K562 (cell line): ENCODE measurements around the gene CNR2. TPM values are rescaled to one million over a fixed set of nuclear protein-coding genes. Genes with fewer than 3 reads are reported as not detected.

Experiments used
- ARID1B ChIP-seq: fragments of 450-650 bp; IDR thresholded peaks from 2 replicates; pipeline ENCODE4 v1.6.1; 2016; ENCODE audit warnings: antibody characterized with exemption, mild to moderate bottlenecking, inconsistent platforms
- BDP1 ChIP-seq: IDR thresholded peaks from 3 replicates; pipeline ENCODE4 v1.6.1; 2011; ENCODE audit not compliant: insufficient read length, insufficient read depth
- CBFA2T2 ChIP-seq: fragments of 450-650 bp; conservative IDR thresholded peaks from 2 replicates; pipeline ENCODE4 v1.6.1; 2017; ENCODE audit warnings: mild to moderate bottlenecking
- CBX5 ChIP-seq: IDR thresholded peaks from 2 replicates; pipeline ENCODE4 v1.6.1; 2014; ENCODE audit warnings: low read depth, borderline replicate concordance
- HES1 ChIP-seq: fragments of 450-650 bp; IDR thresholded peaks from 2 replicates; pipeline ENCODE4 v1.6.1; 2016; ENCODE audit warnings: low read depth, mild to moderate bottlenecking, moderate library complexity
- HOMEZ ChIP-seq: fragments of 250-450 bp; sonication (Bioruptor Pico); IDR thresholded peaks from 2 replicates; pipeline ENCODE4 v1.4.0; 2020; ENCODE audit warnings: mild to moderate bottlenecking, moderate library complexity
- IRF1 ChIP-seq: sonication (generic); formaldehyde crosslinking; IDR thresholded peaks from 2 replicates; pipeline ENCODE4 v1.8.0; 2022; ENCODE audit warnings: missing genetic modification reagents, mild to moderate bottlenecking, borderline replicate concordance
- MCM3 ChIP-seq: fragments of 450-650 bp; IDR thresholded peaks from 2 replicates; pipeline ENCODE4 v1.6.1; 2016
- MCM5 ChIP-seq: fragments of 450-650 bp; IDR thresholded peaks from 2 replicates; pipeline ENCODE4 v1.6.1; 2016; ENCODE audit warnings: low read depth
- PREB ChIP-seq: sonication (generic); formaldehyde crosslinking; IDR thresholded peaks from 2 replicates; pipeline ENCODE4 v1.8.1; 2023; ENCODE audit warnings: mild to moderate bottlenecking, missing genetic modification reagents
- PTRF ChIP-seq: fragments of 450-650 bp; IDR thresholded peaks from 2 replicates; pipeline ENCODE4 v1.6.1; 2016; ENCODE audit warnings: mild to moderate bottlenecking, missing genetic modification characterization, missing compliant biosample characterization
- PURB ChIP-seq: sonication (generic); formaldehyde crosslinking; IDR thresholded peaks from 2 replicates; pipeline ENCODE4 v1.9.0; 2021; ENCODE audit warnings: low read depth, mild to moderate bottlenecking, missing genetic modification reagents
- RBM15 ChIP-seq: fragments of 200-400 bp; formaldehyde crosslinking; IDR thresholded peaks from 2 replicates; pipeline ENCODE4 v1.6.1; 2018; ENCODE audit warnings: mild to moderate bottlenecking, low read length, moderate library complexity; ENCODE audit not compliant: insufficient read depth
- RFX7 ChIP-seq: fragments of 250-450 bp; sonication (Bioruptor Pico); IDR thresholded peaks from 2 replicates; pipeline ENCODE4 v1.5.1; 2021; ENCODE audit warnings: mild to moderate bottlenecking
- RNF2 ChIP-seq: sonication (generic); IDR thresholded peaks from 2 replicates; pipeline ENCODE4 v1.6.1; 2016
- ZC3H8 ChIP-seq: fragments of 450-650 bp; IDR thresholded peaks from 2 replicates; pipeline ENCODE4 v1.6.1; 2017
- ZNF140 ChIP-seq: fragments of 250-450 bp; sonication (Bioruptor Pico); IDR thresholded peaks from 2 replicates; pipeline ENCODE4 v1.8.0; 2021; ENCODE audit warnings: moderate library complexity, mild to moderate bottlenecking, inconsistent platforms
- ZNF184 ChIP-seq: sonication (generic); formaldehyde crosslinking; IDR thresholded peaks from 2 replicates; pipeline ENCODE4 v1.5.0; 2020; ENCODE audit warnings: missing genetic modification reagents
- ZNF561 ChIP-seq: fragments of 450-650 bp; formaldehyde crosslinking; conservative IDR thresholded peaks from 2 replicates; pipeline ENCODE4 v1.4.0; 2020; ENCODE audit warnings: mild to moderate bottlenecking, moderate library complexity
- ZNF699 ChIP-seq: fragments of 250-450 bp; sonication (Bioruptor Pico); IDR thresholded peaks from 2 replicates; pipeline ENCODE4 v1.8.0; 2021; ENCODE audit warnings: mild to moderate bottlenecking, moderate library complexity; ENCODE audit not compliant: insufficient replicate concordance
- ZNF778 ChIP-seq: fragments of 450-650 bp; formaldehyde crosslinking; IDR thresholded peaks from 2 replicates; pipeline ENCODE4 v1.4.0; 2020; ENCODE audit warnings: mild to moderate bottlenecking, moderate library complexity
- polyA plus RNA-seq, 8 experiments: library from polyadenylated mRNA; depleted of rRNA in 4 of 8; stranded (reverse) in 5 of 8; unstranded in 3 of 8; fragments of >200 nt; fragmentation: Nextera tagmentation in 2 of 8; fragmentation: Illumina TruSeq in 1 of 8; extraction: Ambion mirVana in 2 of 8; extraction: Trizol in 1 of 8; gene quantifications; 2 replicates each; pipeline versions ENCODE4 v1.2.1 to v1.2.3, GENCODE V29; 2011 to 2014; ENCODE audit warnings: inconsistent platforms in 1 of 8, missing spikeins in 1 of 8
- total RNA-seq, 7 experiments: library from RNA; depleted of rRNA in 6 of 7; stranded (reverse); fragments of >200 nt in 6 of 7; fragmentation: Illumina TruSeq in 2 of 7; extraction: Trizol in 2 of 7; gene quantifications; 2 replicates each; pipeline versions ENCODE4 v1.2.1 to v1.2.3, GENCODE V29; 2011 to 2021; ENCODE audit warnings: low replicate concordance in 1 of 7
- TF ChIP-seq, protein P1 (sequence below): sonication (generic); formaldehyde crosslinking; IDR thresholded peaks from 2 replicates; pipeline ENCODE4 v1.5.0; 2020; ENCODE audit warnings: missing genetic modification reagents
- TF ChIP-seq, protein P2 (sequence below): IDR thresholded peaks from 2 replicates; pipeline ENCODE4 v1.6.1; 2016; ENCODE audit warnings: missing genetic modification characterization, missing compliant biosample characterization

The CNR2 gene
- total and polyA plus RNA-seq, 9 of the 15 experiments (the other 6 are each of a cell fraction or from before 2014, with no cell fraction given), result not detected

DNA sequence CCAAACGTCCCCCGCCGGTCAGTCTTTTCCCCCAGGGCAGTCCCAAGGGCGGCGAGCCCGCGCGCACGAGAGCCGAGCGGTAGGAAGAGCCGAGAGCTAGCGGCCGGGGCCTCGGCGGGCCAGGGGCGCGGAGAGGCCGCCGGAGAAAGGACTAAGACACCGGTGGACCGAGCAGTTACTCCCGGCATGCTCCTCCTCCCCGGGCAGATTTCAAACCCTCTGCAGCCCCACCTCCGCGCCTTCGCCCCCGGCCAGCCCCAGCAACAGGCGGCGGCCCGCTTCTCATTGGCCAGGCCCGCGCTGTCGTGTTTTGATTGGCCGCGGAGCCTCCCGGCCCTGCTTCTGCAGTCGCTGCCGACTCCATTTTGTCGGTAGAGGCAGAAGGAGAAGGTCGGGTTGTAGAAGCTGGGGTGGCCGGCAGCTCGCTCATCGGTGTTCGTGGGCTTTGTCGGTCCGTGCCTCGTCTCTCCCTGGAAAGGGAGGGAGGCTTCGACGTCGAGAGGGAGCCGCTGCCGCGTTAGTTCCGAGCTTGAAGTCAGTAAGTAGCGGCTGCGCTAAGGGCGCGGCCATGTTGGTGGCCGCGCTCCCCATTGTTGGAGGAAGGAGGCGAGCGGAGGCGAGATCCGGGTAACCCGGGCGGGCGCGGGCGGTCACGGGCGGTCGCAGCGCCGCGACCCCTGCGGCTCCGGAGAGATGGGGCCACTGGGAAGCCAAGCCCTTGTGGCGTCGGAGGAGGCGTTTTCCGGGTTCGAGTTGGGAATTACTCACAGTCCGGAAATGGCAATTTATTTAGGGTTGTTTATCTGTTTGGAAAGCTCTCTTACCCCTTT lies 46.5 kb upstream of the CNR2 start, which contains the start of gene PNRC2 (continued):
- TF ChIP-seq ZNF140 (CRISPR knock-in tag) (no peak), CBX5 (no peak), HOMEZ (CRISPR knock-in tag) (peak; percentile 67; the same call in 1 of the 2 replicates), MCM5 (no peak), IRF1 (0 out of 2 replicates have a peak, but pooled peaks have one; percentile 32), ARID1B (0 out of 2 replicates have a peak, but pooled peaks have one; percentile 2), RFX7 (no peak), BDP1 (no peak), PREB (CRISPR knock-in tag) (peak; percentile 76; the same call in 1 of the 2 replicates), ZC3H8 (no peak), MCM3 (no peak), HES1 (no peak), ZNF699 (CRISPR knock-in tag) (no peak), ZNF184 (CRISPR knock-in tag) (no peak), PURB (CRISPR knock-in tag) (no peak), RBM15 (no peak), RNF2 (peak; percentile 79), CBFA2T2 (0 out of 2 replicates have a peak, but pooled peaks have one; percentile 6), ZNF561 (CRISPR knock-in tag) (no peak), ZNF778 (CRISPR knock-in tag) (no peak), PTRF (tag) (no peak)
- TF ChIP-seq, protein P1, sequence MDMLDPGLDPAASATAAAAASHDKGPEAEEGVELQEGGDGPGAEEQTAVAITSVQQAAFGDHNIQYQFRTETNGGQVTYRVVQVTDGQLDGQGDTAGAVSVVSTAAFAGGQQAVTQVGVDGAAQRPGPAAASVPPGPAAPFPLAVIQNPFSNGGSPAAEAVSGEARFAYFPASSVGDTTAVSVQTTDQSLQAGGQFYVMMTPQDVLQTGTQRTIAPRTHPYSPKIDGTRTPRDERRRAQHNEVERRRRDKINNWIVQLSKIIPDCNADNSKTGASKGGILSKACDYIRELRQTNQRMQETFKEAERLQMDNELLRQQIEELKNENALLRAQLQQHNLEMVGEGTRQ (CRISPR knock-in tag), result no peak
- TF ChIP-seq, protein P2, sequence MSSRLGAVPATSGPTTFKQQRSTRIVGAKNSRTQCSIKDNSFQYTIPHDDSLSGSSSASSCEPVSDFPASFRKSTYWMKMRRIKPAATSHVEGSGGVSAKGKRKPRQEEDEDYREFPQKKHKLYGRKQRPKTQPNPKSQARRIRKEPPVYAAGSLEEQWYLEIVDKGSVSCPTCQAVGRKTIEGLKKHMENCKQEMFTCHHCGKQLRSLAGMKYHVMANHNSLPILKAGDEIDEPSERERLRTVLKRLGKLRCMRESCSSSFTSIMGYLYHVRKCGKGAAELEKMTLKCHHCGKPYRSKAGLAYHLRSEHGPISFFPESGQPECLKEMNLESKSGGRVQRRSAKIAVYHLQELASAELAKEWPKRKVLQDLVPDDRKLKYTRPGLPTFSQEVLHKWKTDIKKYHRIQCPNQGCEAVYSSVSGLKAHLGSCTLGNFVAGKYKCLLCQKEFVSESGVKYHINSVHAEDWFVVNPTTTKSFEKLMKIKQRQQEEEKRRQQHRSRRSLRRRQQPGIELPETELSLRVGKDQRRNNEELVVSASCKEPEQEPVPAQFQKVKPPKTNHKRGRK (tag), result no peak
